K562 (cell line): ENCODE measurements around the gene ASB10. TPM values are rescaled to one million over a fixed set of nuclear protein-coding genes. Genes with fewer than 3 reads are reported as not detected.

ENCODE experiments used
- CBFA2T3 ChIP-seq: fragments of 450-650 bp; IDR thresholded peaks from 2 replicates; pipeline ENCODE4 v1.6.1; 2017
- EP300 ChIP-seq: IDR thresholded peaks from 2 replicates; pipeline ENCODE4 v1.6.1; 2012; ENCODE audit warnings: low read length, improper control_type of control experiment
- FIP1L1 ChIP-seq: fragments of 200-400 bp; formaldehyde crosslinking; IDR thresholded peaks from 2 replicates; pipeline ENCODE4 v1.6.1; 2018; ENCODE audit warnings: mild to moderate bottlenecking, low read depth, low read length; ENCODE audit not compliant: poor library complexity, severe bottlenecking
- MAFG ChIP-seq: fragments of 450-650 bp; conservative IDR thresholded peaks from 2 replicates; pipeline ENCODE4 v1.6.1; 2016; ENCODE audit warnings: missing genetic modification characterization, missing compliant biosample characterization
- MEF2D ChIP-seq: conservative IDR thresholded peaks from 2 replicates; pipeline ENCODE4 v1.6.1; 2016; ENCODE audit warnings: low read depth, missing genetic modification characterization, missing compliant biosample characterization
- NFE2 ChIP-seq: IDR thresholded peaks from 2 replicates; pipeline ENCODE4 v1.6.1; 2014; ENCODE audit warnings: antibody characterized with exemption, low read depth
- NFIC ChIP-seq: fragments of 450-650 bp; IDR thresholded peaks from 2 replicates; pipeline ENCODE4 v1.6.1; 2017; ENCODE audit warnings: mild to moderate bottlenecking, inconsistent platforms
- SOX6 ChIP-seq: fragments of 450-650 bp; IDR thresholded peaks from 2 replicates; pipeline ENCODE4 v1.6.1; 2014; ENCODE audit warnings: mild to moderate bottlenecking
- ZNF140 ChIP-seq: fragments of 250-450 bp; sonication (Bioruptor Pico); IDR thresholded peaks from 2 replicates; pipeline ENCODE4 v1.8.0; 2021; ENCODE audit warnings: moderate library complexity, mild to moderate bottlenecking, inconsistent platforms
- ZNF175 ChIP-seq: fragments of 200-800 bp; sonication (Bioruptor generic); IDR thresholded peaks from 2 replicates; pipeline ENCODE4 v1.6.1; 2016; ENCODE audit warnings: low read depth, mild to moderate bottlenecking, missing genetic modification characterization, missing compliant biosample characterization
- ZNF707 ChIP-seq: fragments of 250-450 bp; sonication (Bioruptor Pico); conservative IDR thresholded peaks from 2 replicates; pipeline ENCODE4 v1.8.0; 2022; ENCODE audit warnings: inconsistent platforms, mild to moderate bottlenecking, moderate library complexity
- polyA plus RNA-seq, 8 experiments: library from polyadenylated mRNA; depleted of rRNA in 4 of 8; stranded (reverse) in 5 of 8; unstranded in 3 of 8; fragments of >200 nt; fragmentation: Nextera tagmentation in 2 of 8; fragmentation: Illumina TruSeq in 1 of 8; extraction: Ambion mirVana in 2 of 8; extraction: Trizol in 1 of 8; gene quantifications; 2 replicates each; pipeline versions ENCODE4 v1.2.1 to v1.2.3, GENCODE V29; 2011 to 2014; ENCODE audit warnings: inconsistent platforms in 1 of 8, missing spikeins in 1 of 8
- total RNA-seq, 7 experiments: library from RNA; depleted of rRNA in 6 of 7; stranded (reverse); fragments of >200 nt in 6 of 7; fragmentation: Illumina TruSeq in 2 of 7; extraction: Trizol in 2 of 7; gene quantifications; 2 replicates each; pipeline versions ENCODE4 v1.2.1 to v1.2.3, GENCODE V29; 2011 to 2021; ENCODE audit warnings: low replicate concordance in 1 of 7
- TF ChIP-seq, protein P1 (sequence below): fragments of 250-450 bp; sonication (Bioruptor Pico); IDR thresholded peaks from 2 replicates; pipeline ENCODE4 v1.6.1; 2021; ENCODE audit warnings: mild to moderate bottlenecking
- TF ChIP-seq, protein P2 (sequence below): fragments of 450-650 bp; IDR thresholded peaks from 2 replicates; pipeline ENCODE4 v1.6.1; 2017; ENCODE audit warnings: antibody characterized with exemption, mild to moderate bottlenecking
- TF ChIP-seq, protein P3 (sequence below): sonication (generic); formaldehyde crosslinking; IDR thresholded peaks from 2 replicates; pipeline ENCODE4 v1.8.0; 2023; ENCODE audit warnings: missing genetic modification reagents, mild to moderate bottlenecking, borderline replicate concordance
- TF ChIP-seq, protein P4 (sequence below): sonication (generic); formaldehyde crosslinking; IDR thresholded peaks from 2 replicates; pipeline ENCODE4 v1.8.0; 2022; ENCODE audit warnings: missing genetic modification reagents, mild to moderate bottlenecking, borderline replicate concordance

Gene ASB10
- total and polyA plus RNA-seq, 9 of the 15 experiments (the other 6 are each of a cell fraction or from before 2014, with no cell fraction given) = not detected

DNA sequence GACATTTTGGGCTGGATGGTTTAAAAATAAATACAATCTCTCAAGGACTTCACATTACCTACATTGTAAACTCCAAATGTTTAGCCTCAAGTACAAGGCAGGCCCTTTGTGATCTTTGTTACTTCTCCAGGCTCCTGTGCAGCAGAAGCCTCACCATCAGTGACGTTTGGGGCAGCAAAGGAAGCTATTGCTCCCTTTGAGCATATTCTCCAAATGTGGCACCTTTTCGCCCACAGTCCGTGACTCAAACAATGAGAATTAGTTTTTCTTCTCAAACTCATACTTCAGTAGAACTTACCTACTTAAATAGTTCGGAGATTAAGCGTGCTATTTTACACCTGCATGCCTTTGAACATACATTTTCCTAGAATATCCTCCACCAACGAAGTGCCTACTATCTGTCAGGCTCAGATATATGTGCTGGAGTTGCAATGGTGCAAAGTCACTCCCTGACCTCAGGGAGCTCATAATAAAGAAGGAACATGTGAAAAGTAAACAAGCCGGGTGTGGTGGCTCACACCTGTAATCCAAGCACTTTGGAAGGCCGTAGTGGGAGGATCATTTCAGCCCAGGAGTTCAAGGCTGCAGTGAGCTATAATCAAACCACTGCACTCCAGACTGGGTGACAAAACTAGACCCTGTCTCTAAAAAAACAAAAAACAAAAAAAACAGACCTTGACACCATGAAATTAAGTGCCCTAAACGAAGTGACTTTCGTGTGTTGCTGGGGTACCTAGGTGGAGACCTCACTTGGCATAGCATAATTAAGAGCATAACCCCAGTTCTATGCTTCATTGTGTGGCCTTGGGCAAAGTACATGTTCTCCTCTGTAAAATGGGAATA is 41.2 kb upstream of the ASB10 start (continued):
- TF ChIP-seq, protein P1, sequence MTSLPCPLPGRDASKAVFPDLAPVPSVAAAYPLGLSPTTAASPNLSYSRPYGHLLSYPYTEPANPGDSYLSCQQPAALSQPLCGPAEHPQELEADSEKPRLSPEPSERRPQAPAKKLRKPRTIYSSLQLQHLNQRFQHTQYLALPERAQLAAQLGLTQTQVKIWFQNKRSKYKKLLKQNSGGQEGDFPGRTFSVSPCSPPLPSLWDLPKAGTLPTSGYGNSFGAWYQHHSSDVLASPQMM (CRISPR knock-in tag) = no peak
- TF ChIP-seq MAFG (tag) = peak; percentile 43
- TF ChIP-seq, protein P2, sequence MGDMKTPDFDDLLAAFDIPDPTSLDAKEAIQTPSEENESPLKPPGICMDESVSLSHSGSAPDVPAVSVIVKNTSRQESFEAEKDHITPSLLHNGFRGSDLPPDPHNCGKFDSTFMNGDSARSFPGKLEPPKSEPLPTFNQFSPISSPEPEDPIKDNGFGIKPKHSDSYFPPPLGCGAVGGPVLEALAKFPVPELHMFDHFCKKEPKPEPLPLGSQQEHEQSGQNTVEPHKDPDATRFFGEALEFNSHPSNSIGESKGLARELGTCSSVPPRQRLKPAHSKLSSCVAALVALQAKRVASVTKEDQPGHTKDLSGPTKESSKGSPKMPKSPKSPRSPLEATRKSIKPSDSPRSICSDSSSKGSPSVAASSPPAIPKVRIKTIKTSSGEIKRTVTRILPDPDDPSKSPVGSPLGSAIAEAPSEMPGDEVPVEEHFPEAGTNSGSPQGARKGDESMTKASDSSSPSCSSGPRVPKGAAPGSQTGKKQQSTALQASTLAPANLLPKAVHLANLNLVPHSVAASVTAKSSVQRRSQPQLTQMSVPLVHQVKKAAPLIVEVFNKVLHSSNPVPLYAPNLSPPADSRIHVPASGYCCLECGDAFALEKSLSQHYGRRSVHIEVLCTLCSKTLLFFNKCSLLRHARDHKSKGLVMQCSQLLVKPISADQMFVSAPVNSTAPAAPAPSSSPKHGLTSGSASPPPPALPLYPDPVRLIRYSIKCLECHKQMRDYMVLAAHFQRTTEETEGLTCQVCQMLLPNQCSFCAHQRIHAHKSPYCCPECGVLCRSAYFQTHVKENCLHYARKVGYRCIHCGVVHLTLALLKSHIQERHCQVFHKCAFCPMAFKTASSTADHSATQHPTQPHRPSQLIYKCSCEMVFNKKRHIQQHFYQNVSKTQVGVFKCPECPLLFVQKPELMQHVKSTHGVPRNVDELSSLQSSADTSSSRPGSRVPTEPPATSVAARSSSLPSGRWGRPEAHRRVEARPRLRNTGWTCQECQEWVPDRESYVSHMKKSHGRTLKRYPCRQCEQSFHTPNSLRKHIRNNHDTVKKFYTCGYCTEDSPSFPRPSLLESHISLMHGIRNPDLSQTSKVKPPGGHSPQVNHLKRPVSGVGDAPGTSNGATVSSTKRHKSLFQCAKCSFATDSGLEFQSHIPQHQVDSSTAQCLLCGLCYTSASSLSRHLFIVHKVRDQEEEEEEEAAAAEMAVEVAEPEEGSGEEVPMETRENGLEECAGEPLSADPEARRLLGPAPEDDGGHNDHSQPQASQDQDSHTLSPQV = no peak
- TF ChIP-seq NFE2 = peak; percentile 87
- TF ChIP-seq FIP1L1 = no peak
- TF ChIP-seq MEF2D (tag) = no peak
- TF ChIP-seq CBFA2T3 = peak; percentile 64
- no peak for TF ChIP-seq ZNF140 (CRISPR knock-in tag)
- peak; percentile 56 for TF ChIP-seq EP300
- TF ChIP-seq NFIC = 0 out of 2 replicates have a peak, but pooled peaks have one; percentile 10
- TF ChIP-seq ZNF707 (CRISPR knock-in tag) = no peak
- TF ChIP-seq ZNF175 (CRISPR knock-in tag) = no peak
- TF ChIP-seq, protein P3, sequence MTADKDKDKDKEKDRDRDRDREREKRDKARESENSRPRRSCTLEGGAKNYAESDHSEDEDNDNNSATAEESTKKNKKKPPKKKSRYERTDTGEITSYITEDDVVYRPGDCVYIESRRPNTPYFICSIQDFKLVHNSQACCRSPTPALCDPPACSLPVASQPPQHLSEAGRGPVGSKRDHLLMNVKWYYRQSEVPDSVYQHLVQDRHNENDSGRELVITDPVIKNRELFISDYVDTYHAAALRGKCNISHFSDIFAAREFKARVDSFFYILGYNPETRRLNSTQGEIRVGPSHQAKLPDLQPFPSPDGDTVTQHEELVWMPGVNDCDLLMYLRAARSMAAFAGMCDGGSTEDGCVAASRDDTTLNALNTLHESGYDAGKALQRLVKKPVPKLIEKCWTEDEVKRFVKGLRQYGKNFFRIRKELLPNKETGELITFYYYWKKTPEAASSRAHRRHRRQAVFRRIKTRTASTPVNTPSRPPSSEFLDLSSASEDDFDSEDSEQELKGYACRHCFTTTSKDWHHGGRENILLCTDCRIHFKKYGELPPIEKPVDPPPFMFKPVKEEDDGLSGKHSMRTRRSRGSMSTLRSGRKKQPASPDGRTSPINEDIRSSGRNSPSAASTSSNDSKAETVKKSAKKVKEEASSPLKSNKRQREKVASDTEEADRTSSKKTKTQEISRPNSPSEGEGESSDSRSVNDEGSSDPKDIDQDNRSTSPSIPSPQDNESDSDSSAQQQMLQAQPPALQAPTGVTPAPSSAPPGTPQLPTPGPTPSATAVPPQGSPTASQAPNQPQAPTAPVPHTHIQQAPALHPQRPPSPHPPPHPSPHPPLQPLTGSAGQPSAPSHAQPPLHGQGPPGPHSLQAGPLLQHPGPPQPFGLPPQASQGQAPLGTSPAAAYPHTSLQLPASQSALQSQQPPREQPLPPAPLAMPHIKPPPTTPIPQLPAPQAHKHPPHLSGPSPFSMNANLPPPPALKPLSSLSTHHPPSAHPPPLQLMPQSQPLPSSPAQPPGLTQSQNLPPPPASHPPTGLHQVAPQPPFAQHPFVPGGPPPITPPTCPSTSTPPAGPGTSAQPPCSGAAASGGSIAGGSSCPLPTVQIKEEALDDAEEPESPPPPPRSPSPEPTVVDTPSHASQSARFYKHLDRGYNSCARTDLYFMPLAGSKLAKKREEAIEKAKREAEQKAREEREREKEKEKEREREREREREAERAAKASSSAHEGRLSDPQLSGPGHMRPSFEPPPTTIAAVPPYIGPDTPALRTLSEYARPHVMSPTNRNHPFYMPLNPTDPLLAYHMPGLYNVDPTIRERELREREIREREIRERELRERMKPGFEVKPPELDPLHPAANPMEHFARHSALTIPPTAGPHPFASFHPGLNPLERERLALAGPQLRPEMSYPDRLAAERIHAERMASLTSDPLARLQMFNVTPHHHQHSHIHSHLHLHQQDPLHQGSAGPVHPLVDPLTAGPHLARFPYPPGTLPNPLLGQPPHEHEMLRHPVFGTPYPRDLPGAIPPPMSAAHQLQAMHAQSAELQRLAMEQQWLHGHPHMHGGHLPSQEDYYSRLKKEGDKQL (CRISPR knock-in tag) = no peak
- TF ChIP-seq SOX6 = peak; percentile 59; the same call in 1 of the 2 replicates
- TF ChIP-seq, protein P4, sequence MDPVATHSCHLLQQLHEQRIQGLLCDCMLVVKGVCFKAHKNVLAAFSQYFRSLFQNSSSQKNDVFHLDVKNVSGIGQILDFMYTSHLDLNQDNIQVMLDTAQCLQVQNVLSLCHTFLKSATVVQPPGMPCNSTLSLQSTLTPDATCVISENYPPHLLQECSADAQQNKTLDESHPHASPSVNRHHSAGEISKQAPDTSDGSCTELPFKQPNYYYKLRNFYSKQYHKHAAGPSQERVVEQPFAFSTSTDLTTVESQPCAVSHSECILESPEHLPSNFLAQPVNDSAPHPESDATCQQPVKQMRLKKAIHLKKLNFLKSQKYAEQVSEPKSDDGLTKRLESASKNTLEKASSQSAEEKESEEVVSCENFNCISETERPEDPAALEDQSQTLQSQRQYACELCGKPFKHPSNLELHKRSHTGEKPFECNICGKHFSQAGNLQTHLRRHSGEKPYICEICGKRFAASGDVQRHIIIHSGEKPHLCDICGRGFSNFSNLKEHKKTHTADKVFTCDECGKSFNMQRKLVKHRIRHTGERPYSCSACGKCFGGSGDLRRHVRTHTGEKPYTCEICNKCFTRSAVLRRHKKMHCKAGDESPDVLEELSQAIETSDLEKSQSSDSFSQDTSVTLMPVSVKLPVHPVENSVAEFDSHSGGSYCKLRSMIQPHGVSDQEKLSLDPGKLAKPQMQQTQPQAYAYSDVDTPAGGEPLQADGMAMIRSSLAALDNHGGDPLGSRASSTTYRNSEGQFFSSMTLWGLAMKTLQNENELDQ (CRISPR knock-in tag) = no peak
